Common myeloid progenitor, CD34-positive (primary cell): ENCODE data around the gene UROS.
A peak's percentile ranks its signal among the peaks of the same experiment; 100 is the strongest.

Source experiments
- CTCF ChIA-PET: fragments of 350-600 bp; sonication (Branson Sonifier 250); formaldehyde crosslinking; loops from one replicate; lab custom pipeline; 2021; ENCODE audit warnings: antibody characterized with exemption; lab: Charles Lee
- POLR2A ChIA-PET: fragments of 350-600 bp; sonication (Branson Sonifier 250); formaldehyde crosslinking; loops from one replicate; lab custom pipeline; 2021; ENCODE audit warnings: antibody characterized with exemption; lab: Charles Lee
- DNase-seq, 3 donors: peaks; one replicate each; pipeline versions ENCODE4 v3.0.0 to v3.0.0-alpha.2; 2013
- H3K27ac ChIP-seq, 2 experiments: 1 replicate in 1 of 2; 2 replicates in 1 of 2; pipeline ENCODE4 v1.7.0; 2013; ENCODE audit warnings: inconsistent platforms in 2 of 2, low read length in 2 of 2, mild to moderate bottlenecking in 2 of 2, low read depth in 1 of 2, moderate library complexity in 1 of 2; ENCODE audit not compliant: severe bottlenecking in 2 of 2, insufficient read depth in 1 of 2, poor library complexity in 1 of 2
- H3K27me3 ChIP-seq, 5 experiments: replicated peaks in 2 of 5; 1 replicate in 3 of 5; 2 replicates in 2 of 5; pipeline versions ENCODE4 v1.6.1 to v1.7.0; 2013; ENCODE audit warnings: low read length in 4 of 5, mild to moderate bottlenecking in 2 of 5, moderate library complexity in 2 of 5, inconsistent platforms in 1 of 5; ENCODE audit not compliant: insufficient read depth in 5 of 5, control insufficient read depth in 4 of 5
- H3K36me3 ChIP-seq, 4 experiments: 1 replicate in 2 of 4; 2 replicates in 2 of 4; pipeline versions ENCODE4 v1.6.1 to v1.7.0; 2013; ENCODE audit warnings: low read length in 3 of 4, control low read depth in 1 of 4, mild to moderate bottlenecking in 1 of 4; ENCODE audit not compliant: control insufficient read depth in 4 of 4, insufficient read depth in 4 of 4
- H3K4me1 ChIP-seq, 4 experiments: 1 replicate in 3 of 4; 2 replicates in 1 of 4; pipeline versions ENCODE4 v1.6.1 to v1.7.1; 2013; ENCODE audit warnings: low read length in 3 of 4, mild to moderate bottlenecking in 3 of 4, control low read depth in 1 of 4, inconsistent platforms in 1 of 4, moderate library complexity in 1 of 4; ENCODE audit not compliant: control insufficient read depth in 4 of 4, insufficient read depth in 4 of 4; ENCODE audit errors: control extremely low read depth in 1 of 4
- H3K4me3 ChIP-seq, 7 experiments: 1 replicate in 4 of 7; 2 replicates in 3 of 7; pipeline versions ENCODE4 v1.5.1 to v1.7.0; 2013; ENCODE audit warnings: mild to moderate bottlenecking in 7 of 7, low read length in 6 of 7, moderate library complexity in 6 of 7, inconsistent platforms in 2 of 7, low read depth in 2 of 7, control low read depth in 1 of 7; ENCODE audit not compliant: insufficient read depth in 4 of 7, control insufficient read depth in 1 of 7; ENCODE audit errors: extremely low read depth in 1 of 7
- H3K9me3 ChIP-seq, 5 experiments: 1 replicate in 4 of 5; 2 replicates in 1 of 5; pipeline versions ENCODE4 v1.6.1 to v1.7.1; 2013; ENCODE audit warnings: low read length in 4 of 5, mild to moderate bottlenecking in 2 of 5, inconsistent platforms in 1 of 5, low read depth in 1 of 5, moderate library complexity in 1 of 5; ENCODE audit not compliant: control insufficient read depth in 4 of 5, insufficient read depth in 2 of 5; ENCODE audit errors: control extremely low read depth in 1 of 5
- WGBS: methylation state at CpG from one replicate; pipeline ENCODE4 v1.1.5; 2013; ENCODE audit not compliant: insufficient coverage; 5-methylcytosine and 5-hydroxymethylcytosine counted together

UROS gene

DNA sequence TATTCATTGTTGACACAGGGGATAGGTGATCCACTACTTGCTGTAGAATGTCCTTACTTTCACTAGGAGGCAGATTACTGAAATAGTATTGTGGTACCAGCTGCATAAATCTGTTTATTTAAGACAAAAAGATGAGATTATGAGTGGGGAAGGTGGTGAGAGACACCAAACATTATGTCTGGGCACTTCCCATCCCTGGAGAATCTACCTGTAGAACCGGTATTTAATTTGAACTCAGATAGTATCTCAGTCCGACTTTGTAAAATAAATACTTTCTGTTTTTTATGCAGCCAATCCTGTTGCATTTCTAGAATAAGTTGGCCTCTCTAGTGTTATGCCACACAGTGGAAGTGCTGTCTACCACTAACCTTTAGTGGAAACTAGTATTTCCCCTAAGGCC, 13.7 kb upstream of the UROS start:
- ChIA-PET CTCF (no interaction called here), POLR2A (interaction anchor here (0.8 kb wide), 1 partner anchor 28 kb away, joined by 3 read pairs; no protein-coding TSS in a partner anchor)
- WGBS = 100% methylated on average over 1 of the region's 2 CpGs
- H3K4me1 ChIP-seq = no peaks in the 10 kb centered on the region
- H3K36me3 ChIP-seq = peaks cover 23 to 90% (median 58%) of the 10 kb centered on the region in 4 experiments
- no peak overlapping the region for H3K27ac ChIP-seq
- no peak overlapping the region for H3K4me3 ChIP-seq
- no peaks in the 10 kb centered on the region for H3K27me3 ChIP-seq
- no peaks in the 10 kb centered on the region for H3K9me3 ChIP-seq
- no peak for DNase-seq

DNA sequence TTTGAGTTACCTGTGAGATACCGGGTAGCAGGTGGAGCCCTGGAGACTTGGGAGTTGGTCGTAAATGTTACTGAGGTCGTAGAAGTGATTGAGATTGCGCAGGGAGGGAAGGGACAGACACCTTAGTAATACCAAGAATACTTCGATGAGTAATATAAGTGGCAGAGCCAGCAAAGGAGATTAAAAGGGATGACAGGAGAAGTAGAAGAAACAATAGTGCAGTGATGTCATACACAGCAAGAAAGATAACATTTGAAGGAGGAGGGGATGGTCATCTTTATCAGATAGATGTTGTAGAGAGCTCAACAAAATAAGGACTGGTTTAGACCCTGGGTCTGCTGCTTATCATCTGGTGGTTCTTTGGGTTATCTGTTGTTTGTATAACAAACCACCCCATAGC, 5.3 kb upstream of the UROS start:
- Histone ChIP-seq H3K9me3 (no peaks in the 10 kb centered on the region), H3K4me1 (peaks cover 8 to 20% (median 13%) of the 10 kb centered on the region in 4 experiments), H3K4me3 (no peak overlapping the region), H3K36me3 (peaks cover 22 to 72% (median 48%) of the 10 kb centered on the region in 4 experiments), H3K27me3 (no peaks in the 10 kb centered on the region), H3K27ac (no peak overlapping the region)
- CTCF ChIA-PET = no interaction called here
- no peak for DNase-seq
- 100% methylated on average over 4 of the region's 5 CpGs for WGBS
- POLR2A ChIA-PET = no interaction called here

- H3K36me3 ChIP-seq = peaks cover 20 to 61% (median 40%) of the 10 kb centered on the region in 4 experiments
- H3K27ac ChIP-seq = no peak overlapping the region
- no peaks in the 10 kb centered on the region for H3K27me3 ChIP-seq
- peaks cover 9 to 21% (median 15%) of the 10 kb centered on the region in 4 experiments for H3K4me1 ChIP-seq
- H3K9me3 ChIP-seq = no peaks in the 10 kb centered on the region
- no CpG with 5 or more reads among the region's 2 CpGs for WGBS
- no peak for DNase-seq
- CTCF ChIA-PET = no interaction called here
- POLR2A ChIA-PET = no interaction called here
- H3K4me3 ChIP-seq = no peak overlapping the region
These were observed 4.1 kb upstream of the UROS start for GRCh38 chr10:125827133-125827532.

- peaks cover 13 to 40% (median 24%) of the 10 kb centered on the region in 4 experiments for H3K36me3 ChIP-seq
- no peaks in the 10 kb centered on the region for H3K27me3 ChIP-seq
- POLR2A ChIA-PET = no interaction called here
- 86% methylated on average over 1 of the region's 1 CpG for WGBS
- no peaks in the 10 kb centered on the region for H3K9me3 ChIP-seq
- no peak for DNase-seq
- H3K4me3 ChIP-seq = peak overlapping the region in 5 of 7 experiments; percentile 94 to 100 (median 98)
- CTCF ChIA-PET = no interaction called here
- H3K4me1 ChIP-seq = peaks cover 9 to 28% (median 20%) of the 10 kb centered on the region in 4 experiments
- peak overlapping the region; percentile 96 to 99 for H3K27ac ChIP-seq
These were observed 1.7 kb upstream of the UROS start for GRCh38 chr10:125824736-125825135.

GRCh38 chr10:125823663-125824251, 699 bp upstream of the UROS start:
- ChIA-PET POLR2A (no interaction called here), CTCF (interaction anchor here (1.0 kb wide), 1 partner anchor 16 kb away, joined by 3 read pairs; no protein-coding TSS in a partner anchor)
- Histone ChIP-seq H3K27ac (peak overlapping the region; percentile 96 to 99), H3K4me3 (peak overlapping the region; percentile 94 to 100 (median 98)), H3K9me3 (no peaks in the 10 kb centered on the region), H3K27me3 (no peaks in the 10 kb centered on the region), H3K36me3 (peaks cover 7 to 30% (median 16%) of the 10 kb centered on the region in 4 experiments), H3K4me1 (peaks cover 9 to 28% (median 20%) of the 10 kb centered on the region in 4 experiments)
- peak in 2 of 3 donors; percentile 6 to 11 for DNase-seq
- 0% methylated on average over 16 of the region's 20 CpGs for WGBS

DNA sequence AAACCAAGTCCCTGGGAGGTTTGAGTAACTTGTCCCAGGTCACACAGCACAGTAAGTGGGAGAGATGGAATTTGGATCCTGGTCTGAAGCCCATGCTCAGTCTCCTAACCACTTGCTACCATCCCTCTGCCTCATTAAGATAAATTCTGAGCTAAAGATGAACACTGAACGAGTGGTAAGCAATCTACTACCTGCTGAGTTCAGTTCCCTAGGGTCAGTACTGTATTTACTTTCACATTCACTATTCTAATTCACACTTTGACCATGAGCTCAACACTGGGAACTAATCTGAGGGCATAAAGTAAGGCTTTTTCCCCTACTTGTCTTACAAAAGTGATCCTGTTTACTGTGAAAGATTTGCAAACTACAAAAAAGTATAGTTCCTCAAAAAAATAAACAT, 2.4 kb downstream of the UROS start:
- Histone ChIP-seq H3K9me3 (no peaks in the 10 kb centered on the region), H3K27ac (no peak overlapping the region), H3K4me1 (peaks cover 9 to 28% (median 20%) of the 10 kb centered on the region in 4 experiments), H3K27me3 (no peaks in the 10 kb centered on the region), H3K36me3 (peaks cover 0 to 16% (median 2%) of the 10 kb centered on the region in 4 experiments), H3K4me3 (no peak overlapping the region)
- no peak for DNase-seq
- no CpG with 5 or more reads among the region's 1 CpG for WGBS
- POLR2A ChIA-PET = interaction anchor here (0.6 kb wide), 1 partner anchor 24 kb away, joined by 3 read pairs; no protein-coding TSS in a partner anchor
- CTCF ChIA-PET = no interaction called here

DNA sequence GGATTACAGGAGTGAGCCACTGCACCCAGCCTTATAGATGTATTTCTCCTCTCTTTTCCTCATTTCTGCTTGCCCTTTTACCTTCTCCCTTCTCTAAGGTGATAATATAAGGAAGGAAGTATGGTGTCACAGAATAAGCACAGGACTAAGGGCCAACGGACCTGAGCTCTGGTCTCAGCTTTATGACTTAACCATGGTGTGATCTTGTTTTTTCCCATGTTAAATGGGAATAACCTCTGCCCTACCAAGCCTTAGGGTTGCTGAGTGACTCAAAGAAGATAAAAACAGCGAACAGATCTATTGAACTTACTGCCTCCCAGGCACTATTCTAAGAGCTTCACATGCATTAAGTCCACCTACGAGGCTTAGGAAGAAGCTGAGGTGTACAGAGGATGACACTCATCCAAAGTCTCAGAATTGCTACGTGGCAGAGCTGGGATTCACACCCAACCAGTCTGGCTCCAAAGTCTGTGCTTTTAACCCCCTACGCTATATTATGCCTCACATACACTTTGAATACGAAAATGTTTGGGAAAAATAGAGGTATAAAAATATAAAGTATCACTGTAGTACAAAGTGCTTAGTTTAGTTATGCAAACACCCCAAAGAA, 5.6 kb downstream of the UROS start:
- no peak for DNase-seq
- no CpG with 5 or more reads among the region's 6 CpGs for WGBS
- Histone ChIP-seq H3K9me3 (no peaks in the 10 kb centered on the region), H3K27me3 (no peaks in the 10 kb centered on the region), H3K4me3 (no peak overlapping the region), H3K36me3 (peaks cover 6 to 37% (median 19%) of the 10 kb centered on the region in 4 experiments), H3K4me1 (peaks cover 0 to 8% (median 8%) of the 10 kb centered on the region in 4 experiments), H3K27ac (no peak overlapping the region)
- ChIA-PET CTCF (interaction anchor here (1.0 kb wide), 1 partner anchor 10 kb away, joined by 3 read pairs; no protein-coding TSS in a partner anchor), POLR2A (no interaction called here)
